HepG2 (cell line): ENCODE results near the gene TMEM219. TPM values are rescaled to one million over a fixed set of nuclear protein-coding genes. Genes with fewer than 3 reads are reported as not detected.

Experiments used
- ATM ChIP-seq: fragments of 450-650 bp; IDR thresholded peaks from 2 replicates; pipeline ENCODE4 v1.7.1; 2017; ENCODE audit warnings: mild to moderate bottlenecking, borderline replicate concordance
- BCL3 ChIP-seq: sonication (generic); formaldehyde crosslinking; IDR thresholded peaks from 2 replicates; pipeline ENCODE4 v1.5.1; 2020; ENCODE audit warnings: mild to moderate bottlenecking, missing genetic modification reagents, moderate library complexity
- HNF1A ChIP-seq, 2 experiments: sonication (generic) in 1 of 2; formaldehyde crosslinking in 1 of 2; IDR thresholded peaks; 2 replicates each; pipeline versions ENCODE4 v1.4.0 to v1.6.1; 2016 to 2020; ENCODE audit warnings: borderline replicate concordance in 1 of 2, low read depth in 1 of 2, mild to moderate bottlenecking in 1 of 2, missing genetic modification reagents in 1 of 2
- MED8 ChIP-seq: sonication (generic); formaldehyde crosslinking; IDR thresholded peaks from 2 replicates; pipeline ENCODE4 v1.8.1; 2023; ENCODE audit warnings: mild to moderate bottlenecking, missing genetic modification reagents; ENCODE audit not compliant: insufficient replicate concordance
- NKX3-1 ChIP-seq: sonication (generic); formaldehyde crosslinking; IDR thresholded peaks from 2 replicates; pipeline ENCODE4 v1.5.0; 2020; ENCODE audit warnings: missing genetic modification reagents
- RAD51 ChIP-seq: fragments of 450-650 bp; IDR thresholded peaks from 2 replicates; pipeline ENCODE4 v1.6.1; 2016; ENCODE audit warnings: borderline replicate concordance
- RFX1 ChIP-seq: fragments of 450-650 bp; IDR thresholded peaks from 2 replicates; pipeline ENCODE4 v1.6.1; 2017
- SMARCE1 ChIP-seq: fragments of 450-650 bp; IDR thresholded peaks from 2 replicates; pipeline ENCODE4 v1.6.1; 2017; ENCODE audit warnings: borderline replicate concordance
- STAG1 ChIP-seq: sonication (generic); formaldehyde crosslinking; IDR thresholded peaks from 2 replicates; pipeline ENCODE4 v1.4.0; 2020; ENCODE audit warnings: missing genetic modification reagents
- TRAFD1 ChIP-seq: sonication (generic); formaldehyde crosslinking; IDR thresholded peaks from 2 replicates; pipeline ENCODE4 v1.5.1; 2020; ENCODE audit warnings: missing genetic modification reagents, mild to moderate bottlenecking, borderline replicate concordance
- UBTF ChIP-seq: sonication (generic); formaldehyde crosslinking; IDR thresholded peaks from 2 replicates; pipeline ENCODE4 v1.4.0; 2020; ENCODE audit warnings: mild to moderate bottlenecking, missing genetic modification reagents
- ZFY ChIP-seq: sonication (generic); formaldehyde crosslinking; IDR thresholded peaks from 2 replicates; pipeline ENCODE4 v1.4.0; 2020; ENCODE audit warnings: missing genetic modification reagents
- ZNF143 ChIP-seq: sonication (generic); formaldehyde crosslinking; IDR thresholded peaks from 2 replicates; pipeline ENCODE4 v1.4.0; 2020; ENCODE audit warnings: missing genetic modification reagents
- ZNF207 ChIP-seq: fragments of 450-650 bp; IDR thresholded peaks from 2 replicates; pipeline ENCODE4 v1.6.1; 2016; ENCODE audit warnings: antibody characterized with exemption, borderline replicate concordance
- ZNF280B ChIP-seq: sonication (generic); formaldehyde crosslinking; IDR thresholded peaks from 2 replicates; pipeline ENCODE4 v1.5.0; 2020; ENCODE audit warnings: missing genetic modification reagents, mild to moderate bottlenecking, borderline replicate concordance
- ZNF333 ChIP-seq: sonication (generic); formaldehyde crosslinking; IDR thresholded peaks from 2 replicates; pipeline ENCODE4 v1.4.0; 2020; ENCODE audit warnings: mild to moderate bottlenecking, missing genetic modification reagents, borderline replicate concordance
- ZNF576 ChIP-seq: sonication (generic); formaldehyde crosslinking; IDR thresholded peaks from 2 replicates; pipeline ENCODE4 v1.4.0; 2020; ENCODE audit warnings: mild to moderate bottlenecking, missing genetic modification reagents
- ZNF670 ChIP-seq: sonication (generic); formaldehyde crosslinking; IDR thresholded peaks from 2 replicates; pipeline ENCODE4 v1.8.0; 2022; ENCODE audit warnings: mild to moderate bottlenecking, missing genetic modification reagents, borderline replicate concordance
- polyA plus RNA-seq, 8 experiments: library from polyadenylated mRNA; depleted of rRNA in 3 of 8; stranded (reverse) in 7 of 8; unstranded in 1 of 8; fragments of >200 nt; fragmentation: Illumina TruSeq in 4 of 8; extraction: Trizol in 4 of 8; gene quantifications; 2 replicates each; pipeline versions ENCODE4 v1.2.1 to v1.2.3, GENCODE V29; 2011 to 2016; ENCODE audit warnings: low read depth in 4 of 8, missing spikeins in 1 of 8, mixed read lengths in 1 of 8; ENCODE audit not compliant: insufficient read depth in 1 of 8
- total RNA-seq, 5 experiments: library from RNA; depleted of rRNA; stranded (reverse); fragments of >200 nt; fragmentation: Illumina TruSeq; extraction: Trizol; gene quantifications; 2 replicates each; pipeline ENCODE4 v1.2.3, GENCODE V29; 2016; ENCODE audit warnings: low read depth in 1 of 5

Gene TMEM219
- total and polyA plus RNA-seq, 2 of the 13 experiments (the other 11 are each of a cell fraction or from before 2014, with no cell fraction given) = 105 to 115 TPM

- TF ChIP-seq STAG1 (no peak), RAD51 (no peak), UBTF (CRISPR knock-in tag) (no peak), ZNF143 (no peak), MED8 (CRISPR knock-in tag) (no peak), ZNF333 (CRISPR knock-in tag) (no peak; the same call in 1 of the 2 replicates), TRAFD1 (no peak), SMARCE1 (no peak), ATM (no peak), BCL3 (no peak), ZNF280B (no peak; the same call in 1 of the 2 replicates), HNF1A (IDR thresholded peaks at IDR 0.05; ENCODE audit: low read depth) (no peak), HNF1A (CRISPR knock-in tag; IDR thresholded peaks at IDR 0.05; ENCODE audit: borderline replicate concordance) (no peak), ZNF207 (no peak), ZFY (CRISPR knock-in tag) (no peak), RFX1 (no peak), ZNF576 (CRISPR knock-in tag) (no peak), NKX3-1 (peak; percentile 97), ZNF670 (CRISPR knock-in tag) (no peak)
These were observed 33.5 kb downstream of the TMEM219 start, which contains the start of gene HIRIP3 (continued) for GRCh38 chr16:29995324-29995910.
